HepG2 (cell line): ENCODE results near the gene ETHE1. TPM values are rescaled to one million over a fixed set of nuclear protein-coding genes. Genes with fewer than 3 reads are reported as not detected.
A peak's percentile ranks its signal among the peaks of the same experiment; 100 is the strongest.

Source experiments
- ARHGAP35 ChIP-seq: sonication (generic); formaldehyde crosslinking; IDR thresholded peaks from 2 replicates; pipeline ENCODE4 v1.9.0; 2022; ENCODE audit warnings: mild to moderate bottlenecking, inconsistent platforms, moderate library complexity, missing genetic modification reagents, borderline replicate concordance
- CREB1 ChIP-seq, 2 experiments: fragments of 450-650 bp in 1 of 2; IDR thresholded peaks; 2 replicates each; pipeline ENCODE4 v1.6.1; 2016 to 2017; ENCODE audit warnings: control low read depth in 1 of 2, mild to moderate bottlenecking in 1 of 2, missing compliant biosample characterization in 1 of 2, missing genetic modification characterization in 1 of 2
- HNF1B ChIP-seq: sonication (generic); formaldehyde crosslinking; IDR thresholded peaks from 2 replicates; pipeline ENCODE4 v1.5.1; 2020; ENCODE audit warnings: mild to moderate bottlenecking, moderate library complexity, missing genetic modification reagents
- KLF15 ChIP-seq: sonication (generic); formaldehyde crosslinking; IDR thresholded peaks from 2 replicates; pipeline ENCODE4 v1.8.1; 2023; ENCODE audit warnings: borderline replicate concordance, mild to moderate bottlenecking, inconsistent platforms, missing genetic modification reagents, mixed read lengths
- LCORL ChIP-seq, 2 experiments: fragments of 450-650 bp in 1 of 2; sonication (generic) in 1 of 2; formaldehyde crosslinking in 1 of 2; IDR thresholded peaks; 2 replicates each; pipeline versions ENCODE4 v1.5.0 to v1.6.1; 2017 to 2020; ENCODE audit warnings: antibody characterized with exemption in 1 of 2, missing genetic modification reagents in 1 of 2
- MYPOP ChIP-seq: sonication (generic); formaldehyde crosslinking; IDR thresholded peaks from 2 replicates; pipeline ENCODE4 v1.8.1; 2023; ENCODE audit warnings: mild to moderate bottlenecking, moderate library complexity, missing genetic modification reagents
- NFIB ChIP-seq: sonication (generic); formaldehyde crosslinking; IDR thresholded peaks from 2 replicates; pipeline ENCODE4 v1.9.0; 2021; ENCODE audit warnings: missing genetic modification reagents, mild to moderate bottlenecking, borderline replicate concordance
- ZFP41 ChIP-seq: sonication (generic); formaldehyde crosslinking; IDR thresholded peaks from 2 replicates; pipeline ENCODE4 v1.4.0; 2020; ENCODE audit warnings: mild to moderate bottlenecking, missing genetic modification reagents, borderline replicate concordance
- ZFP62 ChIP-seq: sonication (generic); formaldehyde crosslinking; IDR thresholded peaks from 2 replicates; pipeline ENCODE4 v1.4.0; 2020; ENCODE audit warnings: missing genetic modification reagents
- ZKSCAN1 ChIP-seq: fragments of 150-350 bp; IDR thresholded peaks from 2 replicates; pipeline ENCODE4 v1.6.1; 2014; ENCODE audit warnings: low read length
- ZNF253 ChIP-seq: sonication (generic); formaldehyde crosslinking; IDR thresholded peaks from 2 replicates; pipeline ENCODE4 v1.8.0; 2022; ENCODE audit warnings: mild to moderate bottlenecking, missing genetic modification reagents, borderline replicate concordance
- ZNF34 ChIP-seq: sonication (generic); formaldehyde crosslinking; IDR thresholded peaks from 2 replicates; pipeline ENCODE4 v1.4.0; 2020; ENCODE audit warnings: mild to moderate bottlenecking, missing genetic modification reagents, borderline replicate concordance
- ZNF407 ChIP-seq: sonication (generic); formaldehyde crosslinking; IDR thresholded peaks from one replicate; pipeline ENCODE4 v1.5.1; 2020; ENCODE audit warnings: mild to moderate bottlenecking, missing genetic modification reagents; ENCODE audit errors: not compliant biosample characterization
- ZNF460 ChIP-seq: sonication (generic); formaldehyde crosslinking; IDR thresholded peaks from 2 replicates; pipeline ENCODE4 v1.5.1; 2020; ENCODE audit warnings: missing genetic modification reagents, mild to moderate bottlenecking, borderline replicate concordance
- ZNF564 ChIP-seq: sonication (generic); formaldehyde crosslinking; IDR thresholded peaks from 2 replicates; pipeline ENCODE4 v1.8.1; 2023; ENCODE audit warnings: mild to moderate bottlenecking, missing genetic modification reagents
- ZNF777 ChIP-seq: sonication (generic); formaldehyde crosslinking; IDR thresholded peaks from 2 replicates; pipeline ENCODE4 v1.4.0; 2020; ENCODE audit warnings: missing genetic modification reagents
- polyA plus RNA-seq, 8 experiments: library from polyadenylated mRNA; depleted of rRNA in 3 of 8; stranded (reverse) in 7 of 8; unstranded in 1 of 8; fragments of >200 nt; fragmentation: Illumina TruSeq in 4 of 8; extraction: Trizol in 4 of 8; gene quantifications; 2 replicates each; pipeline versions ENCODE4 v1.2.1 to v1.2.3, GENCODE V29; 2011 to 2016; ENCODE audit warnings: low read depth in 4 of 8, missing spikeins in 1 of 8, mixed read lengths in 1 of 8; ENCODE audit not compliant: insufficient read depth in 1 of 8
- total RNA-seq, 5 experiments: library from RNA; depleted of rRNA; stranded (reverse); fragments of >200 nt; fragmentation: Illumina TruSeq; extraction: Trizol; gene quantifications; 2 replicates each; pipeline ENCODE4 v1.2.3, GENCODE V29; 2016; ENCODE audit warnings: low read depth in 1 of 5

Gene ETHE1
- total and polyA plus RNA-seq, 2 of the 13 experiments (the other 11 are each of a cell fraction or from before 2014, with no cell fraction given) = 32.5 to 58.4 TPM

GRCh38 chr19:43524922-43525835 lies 1.8 kb downstream of the ETHE1 start (continued):
- no peak for TF ChIP-seq LCORL (IDR thresholded peaks at IDR 0.05)
- TF ChIP-seq LCORL (CRISPR knock-in tag; IDR thresholded peaks at IDR 0.05) = peak; percentile 68; the same call in 1 of the 2 replicates
- TF ChIP-seq ZFP62 = no peak
- no peak for TF ChIP-seq ZNF460
- no peak for TF ChIP-seq ZNF253 (CRISPR knock-in tag)
- TF ChIP-seq NFIB (CRISPR knock-in tag) = no peak
- TF ChIP-seq ZFP41 (CRISPR knock-in tag) = no peak
- no peak for TF ChIP-seq ZNF777
- TF ChIP-seq KLF15 = no peak
- TF ChIP-seq CREB1 (IDR thresholded peaks at IDR 0.05) = no peak
- TF ChIP-seq CREB1 (CRISPR knock-in tag; IDR thresholded peaks at IDR 0.05) = no peak
- TF ChIP-seq ZNF34 (CRISPR knock-in tag) = no peak
- no peak for TF ChIP-seq ZNF407 (CRISPR knock-in tag)
- TF ChIP-seq HNF1B = no peak; the same call in 1 of the 2 replicates
- no peak for TF ChIP-seq ZKSCAN1
- TF ChIP-seq MYPOP (CRISPR knock-in tag) = 0 out of 2 replicates have a peak, but pooled peaks have one; percentile 15
- no peak for TF ChIP-seq ZNF564 (CRISPR knock-in tag)
- no peak for TF ChIP-seq ARHGAP35 (CRISPR knock-in tag)
